Type B pancreatic cell (in vitro differentiated cells): ENCODE measurements around the gene VSIR. TPM values are rescaled to one million over a fixed set of nuclear protein-coding genes. Genes with fewer than 3 reads are reported as not detected.

ENCODE experiments used
- DNase-seq: peaks from one replicate; pipeline ENCODE4 v3.0.0; 2021; ENCODE audit warnings: mixed read lengths; ENCODE audit not compliant: unreplicated experiment; ENCODE audit errors: extremely low spot score
- H3K27ac Mint-ChIP-seq: 2 replicates; pipeline ENCODE4 v1.8.0; 2021; ENCODE audit warnings: mild to moderate bottlenecking, mixed read lengths
- H3K27me3 Mint-ChIP-seq: 2 replicates; pipeline ENCODE4 v1.8.0; 2021; ENCODE audit warnings: mixed read lengths
- H3K36me3 Mint-ChIP-seq: 2 replicates; pipeline ENCODE4 v1.8.0; 2021; ENCODE audit warnings: mixed read lengths
- H3K4me1 Mint-ChIP-seq: one replicate; pipeline ENCODE4 v1.8.0; 2021; ENCODE audit warnings: mixed read lengths; ENCODE audit not compliant: unreplicated experiment
- H3K4me3 Mint-ChIP-seq: 2 replicates; pipeline ENCODE4 v1.8.0; 2021; ENCODE audit warnings: mild to moderate bottlenecking, mixed read lengths
- H3K9me3 Mint-ChIP-seq: 2 replicates; pipeline ENCODE4 v1.8.0; 2021; ENCODE audit warnings: mixed read lengths
- CTCF ChIP-seq: fragments of 200-600 bp; sonication (generic); conservative IDR thresholded peaks from 2 replicates; pipeline ENCODE4 v1.5.0; 2021; ENCODE audit warnings: antibody characterized with exemption, mild to moderate bottlenecking
- total RNA-seq: library from RNA; stranded (reverse); gene quantifications from 2 replicates; pipeline ENCODE4 v1.2.1, GENCODE V29; 2021; ENCODE audit warnings: low replicate concordance

Gene VSIR
- total RNA-seq, 1 donor from 2014 or later = 47.0 TPM

GRCh38 chr10:71799608-71800453 lies 26.5 kb upstream of the VSIR start:
- DNase-seq = no peak
- Mint-ChIP-seq H3K27ac (no peak overlapping the region), H3K4me3 (no peak overlapping the region), H3K4me1 (peaks cover 4% of the 10 kb centered on the region), H3K36me3 (no peaks in the 10 kb centered on the region), H3K9me3 (no peaks in the 10 kb centered on the region), H3K27me3 (peaks cover 20% of the 10 kb centered on the region)
- TF ChIP-seq CTCF = no peak

GRCh38 chr10:71799112-71799511 lies 25.8 kb upstream of the VSIR start:
- no peak for DNase-seq
- no peak for TF ChIP-seq CTCF
- no peaks in the 10 kb centered on the region for H3K9me3 Mint-ChIP-seq
- no peak overlapping the region for H3K27ac Mint-ChIP-seq
- no peak overlapping the region for H3K4me3 Mint-ChIP-seq
- peaks cover under 1% of the 10 kb centered on the region for H3K4me1 Mint-ChIP-seq
- no peaks in the 10 kb centered on the region for H3K36me3 Mint-ChIP-seq
- H3K27me3 Mint-ChIP-seq = peaks cover 13% of the 10 kb centered on the region

DNA sequence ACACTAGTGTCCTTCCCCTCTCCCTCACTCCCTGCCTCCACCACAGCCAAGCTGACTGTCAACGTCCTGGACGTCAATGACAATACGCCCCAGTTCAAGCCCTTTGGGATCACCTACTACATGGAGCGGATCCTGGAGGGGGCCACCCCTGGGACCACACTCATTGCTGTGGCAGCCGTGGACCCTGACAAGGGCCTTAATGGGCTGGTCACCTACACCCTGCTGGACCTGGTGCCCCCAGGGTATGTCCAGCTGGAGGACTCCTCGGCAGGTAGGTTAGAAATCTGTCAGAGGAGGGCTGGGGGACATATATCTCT lies 24.9 kb upstream of the VSIR start:
- no peaks in the 10 kb centered on the region for H3K9me3 Mint-ChIP-seq

GRCh38 chr10:71797533-71798307 lies 24.4 kb upstream of the VSIR start:
- Mint-ChIP-seq H3K9me3 (no peaks in the 10 kb centered on the region), H3K27me3 (peaks cover 12% of the 10 kb centered on the region), H3K4me1 (no peaks in the 10 kb centered on the region), H3K36me3 (no peaks in the 10 kb centered on the region), H3K4me3 (no peak overlapping the region), H3K27ac (no peak overlapping the region)
- no peak for DNase-seq
- TF ChIP-seq CTCF = no peak

More for the DNA sequence above, 24.9 kb upstream of the VSIR start:
- H3K27ac Mint-ChIP-seq = no peak overlapping the region
- no peaks in the 10 kb centered on the region for H3K4me1 Mint-ChIP-seq
- no peak for DNase-seq
- H3K27me3 Mint-ChIP-seq = peaks cover 12% of the 10 kb centered on the region
- TF ChIP-seq CTCF = no peak
- H3K36me3 Mint-ChIP-seq = no peaks in the 10 kb centered on the region
- H3K4me3 Mint-ChIP-seq = no peak overlapping the region

DNA sequence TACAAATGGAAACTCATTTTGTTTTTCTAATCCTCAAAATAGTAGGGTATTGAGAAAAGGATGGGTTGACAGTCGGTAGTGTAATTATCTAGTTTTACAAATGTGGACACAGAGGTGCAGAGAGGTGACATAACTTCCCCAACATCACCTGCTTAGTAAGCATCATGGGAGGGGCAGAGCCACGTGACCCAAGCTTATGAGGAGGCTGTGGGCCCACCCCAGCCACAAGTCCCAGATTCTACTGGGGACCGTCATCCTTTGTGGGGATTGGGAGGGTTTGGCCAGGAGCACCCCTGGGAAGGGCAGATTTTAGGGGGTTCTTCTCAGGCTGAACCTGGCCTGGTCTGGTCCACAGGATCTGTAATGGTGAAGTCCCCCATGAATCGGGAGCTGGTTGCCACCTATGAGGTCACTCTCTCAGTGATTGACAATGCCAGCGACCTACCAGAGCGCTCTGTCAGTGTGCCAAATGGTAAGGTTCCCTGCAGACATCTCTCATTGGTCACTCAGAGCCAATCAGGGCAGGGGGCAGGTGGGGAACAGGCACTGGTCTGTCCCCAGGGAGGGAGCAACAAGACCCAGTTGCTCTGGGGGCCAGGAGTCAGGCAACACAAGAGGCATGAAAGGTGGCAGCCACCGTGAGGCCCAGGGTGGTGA lies 23.6 kb upstream of the VSIR start:
- peaks cover 9% of the 10 kb centered on the region for H3K27me3 Mint-ChIP-seq
- no peaks in the 10 kb centered on the region for H3K4me1 Mint-ChIP-seq
- H3K36me3 Mint-ChIP-seq = no peaks in the 10 kb centered on the region
- no peak overlapping the region for H3K4me3 Mint-ChIP-seq
- no peak for TF ChIP-seq CTCF
- no peak overlapping the region for H3K27ac Mint-ChIP-seq
- no peaks in the 10 kb centered on the region for H3K9me3 Mint-ChIP-seq
- DNase-seq = no peak
